22Rv1 (cell line): Measurements from ENCODE around the gene RBSN.

Experiments
- H3K27ac ChIP-seq: fragments of 450-650 bp; 2 replicates; pipeline ENCODE4 v1.5.1; 2017
- ZFX ChIP-seq: fragments of 450-650 bp; IDR thresholded peaks from 2 replicates; pipeline ENCODE4 v1.6.1; 2017; ENCODE audit warnings: antibody characterized with exemption, borderline replicate concordance
- TF ChIP-seq, protein P1 (sequence below): fragments of 450-650 bp; IDR thresholded peaks from 2 replicates; pipeline ENCODE4 v1.5.1; 2017; ENCODE audit warnings: mild to moderate bottlenecking

RBSN gene

DNA sequence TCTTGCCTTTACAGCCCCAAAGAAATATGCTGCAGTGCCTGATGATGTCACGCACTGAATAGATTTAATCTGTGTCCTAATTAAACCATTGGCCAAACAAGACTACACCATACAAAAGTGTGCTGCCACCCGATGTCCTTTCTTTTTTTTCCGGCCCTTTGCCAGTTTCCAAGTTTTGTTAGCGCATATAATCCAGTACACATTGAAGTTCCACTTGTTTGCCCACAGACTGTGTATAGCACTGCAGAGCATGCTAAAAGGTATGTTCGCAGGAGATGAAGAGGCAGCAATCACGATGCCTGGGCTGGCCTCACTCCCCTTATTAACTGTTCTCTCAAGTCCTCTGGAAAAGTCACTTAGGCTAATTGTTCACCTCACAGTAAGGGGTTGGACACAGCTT lies 60.6 kb downstream of the RBSN start:
- TF ChIP-seq, protein P1, sequence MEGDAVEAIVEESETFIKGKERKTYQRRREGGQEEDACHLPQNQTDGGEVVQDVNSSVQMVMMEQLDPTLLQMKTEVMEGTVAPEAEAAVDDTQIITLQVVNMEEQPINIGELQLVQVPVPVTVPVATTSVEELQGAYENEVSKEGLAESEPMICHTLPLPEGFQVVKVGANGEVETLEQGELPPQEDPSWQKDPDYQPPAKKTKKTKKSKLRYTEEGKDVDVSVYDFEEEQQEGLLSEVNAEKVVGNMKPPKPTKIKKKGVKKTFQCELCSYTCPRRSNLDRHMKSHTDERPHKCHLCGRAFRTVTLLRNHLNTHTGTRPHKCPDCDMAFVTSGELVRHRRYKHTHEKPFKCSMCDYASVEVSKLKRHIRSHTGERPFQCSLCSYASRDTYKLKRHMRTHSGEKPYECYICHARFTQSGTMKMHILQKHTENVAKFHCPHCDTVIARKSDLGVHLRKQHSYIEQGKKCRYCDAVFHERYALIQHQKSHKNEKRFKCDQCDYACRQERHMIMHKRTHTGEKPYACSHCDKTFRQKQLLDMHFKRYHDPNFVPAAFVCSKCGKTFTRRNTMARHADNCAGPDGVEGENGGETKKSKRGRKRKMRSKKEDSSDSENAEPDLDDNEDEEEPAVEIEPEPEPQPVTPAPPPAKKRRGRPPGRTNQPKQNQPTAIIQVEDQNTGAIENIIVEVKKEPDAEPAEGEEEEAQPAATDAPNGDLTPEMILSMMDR: no peak
- no peak for TF ChIP-seq ZFX
- no peak overlapping the region for H3K27ac ChIP-seq

DNA sequence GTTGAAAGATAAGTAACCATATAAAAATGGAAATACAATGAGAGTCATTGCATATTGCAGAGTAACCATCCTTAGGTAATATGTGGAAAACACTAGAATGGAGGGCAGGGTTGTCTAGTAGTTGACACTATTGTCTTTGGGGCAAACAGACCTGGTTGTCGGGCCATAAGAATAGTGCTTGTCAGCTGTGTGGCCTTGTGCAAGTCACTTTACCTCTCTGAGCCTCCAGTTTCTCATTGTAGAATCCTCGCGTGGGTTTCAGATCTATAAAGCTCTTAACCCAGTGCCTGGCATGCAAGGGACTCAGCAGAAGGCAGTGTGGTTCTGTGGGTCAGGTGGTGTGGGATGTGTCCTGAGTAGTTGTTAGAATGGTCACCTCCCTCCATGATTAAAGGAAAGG lies 65.8 kb downstream of the RBSN start:
- no peak overlapping the region for H3K27ac ChIP-seq
- TF ChIP-seq, protein P1: no peak

DNA sequence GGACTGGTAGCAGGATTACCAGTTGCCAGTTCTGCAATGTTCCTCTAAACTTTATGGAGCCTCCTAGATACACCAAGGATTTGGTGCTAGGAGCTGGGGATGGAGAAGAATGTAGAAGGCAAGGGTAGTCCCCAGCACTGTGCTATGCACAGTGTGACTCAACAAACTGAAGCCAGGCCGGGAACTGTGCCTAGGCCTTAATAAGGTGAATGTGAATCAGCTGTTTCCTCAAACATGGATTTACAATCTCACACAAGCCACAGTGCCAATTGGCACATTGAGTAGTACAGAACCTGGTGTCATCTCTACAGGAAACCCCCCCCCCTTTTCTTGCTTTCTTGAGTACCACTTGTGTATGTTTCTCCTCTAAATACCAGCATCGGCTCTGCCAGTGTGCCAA lies 66.3 kb downstream of the RBSN start:
- no peak overlapping the region for H3K27ac ChIP-seq
- TF ChIP-seq, protein P1: no peak
- no peak for TF ChIP-seq ZFX

DNA sequence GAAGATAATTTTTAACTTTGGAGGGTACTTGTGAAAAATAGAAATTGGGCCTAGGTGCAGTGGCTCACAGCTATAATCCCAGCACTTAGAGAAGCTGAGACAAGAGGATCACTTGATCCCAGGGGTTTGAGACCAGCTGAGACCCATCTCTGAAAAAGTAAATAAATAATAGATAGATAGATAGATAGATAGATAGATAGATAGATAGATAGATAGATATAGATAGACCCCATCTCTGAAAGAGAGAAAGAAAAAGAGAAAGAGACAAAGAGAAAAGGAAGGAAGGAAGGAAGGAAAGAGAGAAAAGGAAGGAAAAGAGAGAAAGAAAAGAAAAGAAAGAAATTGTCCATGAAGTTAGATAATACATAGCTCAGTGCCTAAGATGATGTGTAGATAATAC lies 69.3 kb downstream of the RBSN start:
- TF ChIP-seq ZFX: no peak
- TF ChIP-seq, protein P1: no peak
- H3K27ac ChIP-seq: no peak overlapping the region

DNA sequence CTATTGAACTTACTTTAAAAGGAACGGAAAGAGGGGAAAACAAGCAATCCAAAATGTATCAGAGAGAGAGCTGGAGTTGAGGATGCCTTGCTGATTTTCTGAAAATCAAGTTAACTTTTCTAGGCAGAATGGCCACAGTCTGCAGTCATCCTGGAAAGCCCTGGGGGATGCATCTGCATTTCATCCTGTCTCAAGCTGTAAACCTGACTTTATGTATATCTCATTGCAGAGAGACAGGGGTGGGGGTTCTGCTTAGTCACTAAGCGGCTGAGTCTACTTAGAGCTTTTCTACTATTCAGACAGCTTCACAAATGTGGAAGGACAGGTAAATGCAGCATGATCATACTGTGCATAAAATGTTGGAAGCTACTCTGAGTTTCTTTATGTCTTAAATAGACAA lies 75.2 kb downstream of the RBSN start:
- no peak for TF ChIP-seq ZFX
- no peak overlapping the region for H3K27ac ChIP-seq

DNA sequence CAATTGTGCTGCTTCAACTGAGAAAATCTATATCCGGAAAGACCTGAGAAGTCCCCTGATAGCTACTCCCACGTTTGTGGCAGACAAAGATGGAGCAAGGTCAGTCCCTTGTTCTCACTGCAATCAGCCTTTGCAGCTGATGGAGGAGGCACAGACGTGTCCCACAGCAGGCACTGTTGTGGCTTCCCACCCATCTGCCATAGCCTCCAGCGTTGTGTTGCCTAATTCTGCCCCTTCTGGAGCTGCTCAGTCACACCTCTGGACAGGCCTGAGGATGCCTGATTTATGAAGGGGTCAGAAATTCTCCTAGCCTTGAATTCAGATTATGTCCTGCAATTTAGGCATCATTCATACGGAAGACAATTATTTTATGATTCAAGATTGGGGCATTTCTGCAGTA lies 75.7 kb downstream of the RBSN start:
- TF ChIP-seq ZFX: no peak
- TF ChIP-seq, protein P1: no peak
- no peak overlapping the region for H3K27ac ChIP-seq
